ENCODE data around the gene SLC34A1. TPM values are rescaled to one million over a fixed set of nuclear protein-coding genes. Genes with fewer than 3 reads are reported as not detected.
"Not testable (repeated sequence)": the region's sequence is repeated elsewhere in the genome, so short reads cannot be mapped to it uniquely, and the experiment has no call there.

Gene SLC34A1
- total and polyA plus RNA-seq, 2 experiments from 2014 or later, result not detected

DNA sequence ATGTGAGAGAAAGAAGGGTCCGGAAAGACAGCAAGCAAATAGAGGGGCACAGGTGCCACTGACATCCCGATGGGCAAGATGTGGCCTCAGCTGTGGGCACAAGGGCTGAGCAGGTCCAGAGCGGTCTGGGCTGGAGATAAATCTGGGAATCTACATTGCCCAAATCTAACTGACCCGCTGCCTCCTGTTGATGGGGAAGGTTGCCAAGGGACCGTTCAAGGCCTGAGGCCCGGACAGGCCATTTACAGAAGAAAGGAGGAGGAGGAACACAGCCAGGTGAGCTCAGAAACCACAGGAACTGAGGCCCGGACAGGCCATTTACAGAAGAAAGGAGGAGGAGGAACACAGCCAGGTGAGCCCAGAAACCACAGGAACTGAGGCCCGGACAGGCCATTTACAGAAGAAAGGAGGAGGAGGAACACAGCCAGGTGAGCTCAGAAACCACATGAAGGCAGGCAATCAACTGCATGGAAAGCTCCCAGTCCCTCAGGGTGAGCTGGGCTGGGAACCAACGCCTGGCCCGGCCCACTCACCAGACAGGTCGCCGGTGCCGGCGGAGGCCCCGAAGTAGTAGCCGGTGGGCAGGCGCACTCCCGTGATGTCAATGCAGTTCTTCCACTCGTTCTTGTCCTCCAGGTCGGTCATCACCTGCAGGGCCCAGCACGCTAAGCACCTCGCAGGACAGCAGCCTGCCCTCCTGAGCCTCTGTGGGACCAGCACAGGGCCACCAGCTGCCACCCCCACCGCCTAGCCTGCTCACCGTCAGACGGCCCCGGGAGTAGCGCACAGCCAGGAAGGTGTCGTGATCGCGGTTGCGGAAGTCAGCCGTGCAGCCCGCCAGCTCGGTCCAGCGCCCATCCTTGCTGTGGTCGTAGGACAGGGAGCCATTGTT, 47.4 kb upstream of the SLC34A1 start:
- H3K4me3 ChIP-seq, result no peak overlapping the region
- H3K9me3 ChIP-seq (ENCODE audit: low read depth), result no peaks in the 10 kb centered on the region
- no peak for DNase-seq (ENCODE audit: low read depth in 1 of 2, low spot score in 1 of 2)
- TF ChIP-seq, protein P1, sequence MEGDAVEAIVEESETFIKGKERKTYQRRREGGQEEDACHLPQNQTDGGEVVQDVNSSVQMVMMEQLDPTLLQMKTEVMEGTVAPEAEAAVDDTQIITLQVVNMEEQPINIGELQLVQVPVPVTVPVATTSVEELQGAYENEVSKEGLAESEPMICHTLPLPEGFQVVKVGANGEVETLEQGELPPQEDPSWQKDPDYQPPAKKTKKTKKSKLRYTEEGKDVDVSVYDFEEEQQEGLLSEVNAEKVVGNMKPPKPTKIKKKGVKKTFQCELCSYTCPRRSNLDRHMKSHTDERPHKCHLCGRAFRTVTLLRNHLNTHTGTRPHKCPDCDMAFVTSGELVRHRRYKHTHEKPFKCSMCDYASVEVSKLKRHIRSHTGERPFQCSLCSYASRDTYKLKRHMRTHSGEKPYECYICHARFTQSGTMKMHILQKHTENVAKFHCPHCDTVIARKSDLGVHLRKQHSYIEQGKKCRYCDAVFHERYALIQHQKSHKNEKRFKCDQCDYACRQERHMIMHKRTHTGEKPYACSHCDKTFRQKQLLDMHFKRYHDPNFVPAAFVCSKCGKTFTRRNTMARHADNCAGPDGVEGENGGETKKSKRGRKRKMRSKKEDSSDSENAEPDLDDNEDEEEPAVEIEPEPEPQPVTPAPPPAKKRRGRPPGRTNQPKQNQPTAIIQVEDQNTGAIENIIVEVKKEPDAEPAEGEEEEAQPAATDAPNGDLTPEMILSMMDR (IDR thresholded peaks at IDR 0.05; ENCODE audit: low read depth, low read length), result no peak
- no peaks in the 10 kb centered on the region for H3K4me1 ChIP-seq (ENCODE audit: low read depth)
- H3K36me3 ChIP-seq, result peaks cover 21% of the 10 kb centered on the region
- H3K27ac ChIP-seq, result no peak overlapping the region
- no peaks in the 10 kb centered on the region for H3K27me3 ChIP-seq

DNA sequence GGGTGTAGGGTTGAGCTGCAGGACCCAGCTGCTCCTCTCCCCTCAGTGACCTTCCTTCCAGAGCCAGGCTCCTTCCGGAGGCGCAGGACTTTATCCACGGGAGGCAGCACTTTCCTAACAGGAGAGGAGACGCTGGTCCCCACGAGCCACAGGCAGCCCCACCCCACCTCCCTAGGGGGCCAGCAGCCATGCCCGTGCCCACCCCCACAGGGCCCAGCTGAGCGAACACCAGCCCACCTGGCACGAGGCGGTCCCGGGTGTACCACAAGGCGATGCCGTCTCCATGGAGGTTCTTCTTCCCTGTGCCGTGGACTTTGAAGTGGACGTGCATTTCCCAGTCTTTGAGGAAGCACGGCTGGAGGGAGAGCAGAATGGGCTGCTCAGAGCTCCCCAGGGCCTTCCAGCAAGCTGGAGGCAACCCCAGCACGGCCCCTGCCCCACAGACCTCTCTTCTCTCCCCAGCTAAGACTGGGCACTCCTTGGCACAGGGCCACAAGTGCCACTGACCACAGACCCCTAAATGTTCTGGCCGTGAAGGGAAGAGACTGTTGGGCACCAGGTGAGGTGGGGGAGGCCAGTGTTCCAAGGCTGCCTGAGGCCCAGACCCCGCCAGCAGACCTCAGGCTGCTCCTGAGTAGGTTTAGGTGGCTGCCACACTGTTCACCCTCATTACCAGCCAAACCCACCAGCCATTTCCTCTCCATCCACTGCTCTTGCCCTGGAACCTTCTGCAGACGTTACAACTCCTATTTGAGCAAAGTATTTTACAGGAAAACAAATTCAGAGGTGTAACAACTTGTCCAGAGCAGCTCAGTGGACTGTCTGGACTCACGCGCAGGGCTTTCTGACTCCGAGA, 45.8 kb upstream of the SLC34A1 start:
- Histone ChIP-seq H3K36me3 (peaks cover 14% of the 10 kb centered on the region), H3K4me1 (ENCODE audit: low read depth) (no peaks in the 10 kb centered on the region), H3K4me3 (no peak overlapping the region), H3K27me3 (no peaks in the 10 kb centered on the region), H3K27ac (no peak overlapping the region), H3K9me3 (ENCODE audit: low read depth) (no peaks in the 10 kb centered on the region)
- TF ChIP-seq, protein P1 (IDR thresholded peaks at IDR 0.05; ENCODE audit: low read depth, low read length), result no peak
- DNase-seq (ENCODE audit: low read depth in 1 of 2, low spot score in 1 of 2), result no peak

DNA sequence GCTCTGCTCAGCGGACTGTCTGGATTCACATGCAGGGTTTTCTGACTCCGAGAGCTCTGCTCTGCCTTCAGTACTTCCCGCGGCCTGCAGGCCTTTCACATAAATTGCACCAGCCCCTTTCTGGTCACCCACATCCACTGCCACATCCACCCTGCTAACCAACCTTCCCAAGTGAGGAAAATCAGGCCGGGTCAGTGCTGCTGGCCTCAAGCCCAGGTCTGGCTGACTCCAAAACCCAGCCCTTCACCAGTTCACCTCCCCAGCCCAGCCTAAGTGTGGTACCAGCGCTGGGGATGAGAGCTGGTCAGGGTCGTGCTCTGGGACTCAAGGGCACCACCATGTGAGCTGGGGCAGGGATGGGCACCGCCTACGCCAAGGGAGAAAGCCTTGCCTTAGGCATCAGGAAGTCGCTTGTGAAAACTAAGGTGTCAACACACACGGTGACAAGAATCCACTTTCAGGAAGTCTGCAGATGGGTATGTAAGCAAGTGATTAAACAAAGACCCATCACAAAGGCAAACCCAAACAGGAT, 45.1 kb upstream of the SLC34A1 start:
- H3K9me3 ChIP-seq (ENCODE audit: low read depth), result no peaks in the 10 kb centered on the region
- no peak overlapping the region for H3K4me3 ChIP-seq
- no peaks in the 10 kb centered on the region for H3K4me1 ChIP-seq (ENCODE audit: low read depth)
- DNase-seq (ENCODE audit: low read depth in 1 of 2, low spot score in 1 of 2), result no peak
- peaks cover 10% of the 10 kb centered on the region for H3K36me3 ChIP-seq
- TF ChIP-seq, protein P1 (IDR thresholded peaks at IDR 0.05; ENCODE audit: low read depth, low read length), result no peak
- no peaks in the 10 kb centered on the region for H3K27me3 ChIP-seq
- no peak overlapping the region for H3K27ac ChIP-seq

DNA sequence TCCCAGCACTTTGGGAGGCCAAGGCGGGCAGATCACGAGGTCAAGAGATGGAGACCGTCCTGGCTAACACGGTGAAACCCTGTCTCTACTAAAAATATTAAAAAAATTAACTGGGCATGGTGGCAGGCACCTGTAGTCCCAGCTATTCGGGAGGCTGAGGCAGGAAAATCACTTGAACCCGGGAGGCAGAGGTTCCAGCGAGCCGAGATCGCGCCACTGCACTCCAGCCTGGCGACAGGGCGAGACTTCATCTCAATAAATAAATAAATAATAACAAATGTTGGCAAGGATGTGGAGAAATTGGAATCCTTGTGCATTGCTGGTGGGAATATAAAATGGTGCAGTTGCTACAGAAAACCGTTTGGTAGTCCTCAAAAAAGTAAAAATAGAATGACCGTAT, 41.2 kb upstream of the SLC34A1 start:
- H3K4me3 ChIP-seq, result not testable (repeated sequence)

DNA sequence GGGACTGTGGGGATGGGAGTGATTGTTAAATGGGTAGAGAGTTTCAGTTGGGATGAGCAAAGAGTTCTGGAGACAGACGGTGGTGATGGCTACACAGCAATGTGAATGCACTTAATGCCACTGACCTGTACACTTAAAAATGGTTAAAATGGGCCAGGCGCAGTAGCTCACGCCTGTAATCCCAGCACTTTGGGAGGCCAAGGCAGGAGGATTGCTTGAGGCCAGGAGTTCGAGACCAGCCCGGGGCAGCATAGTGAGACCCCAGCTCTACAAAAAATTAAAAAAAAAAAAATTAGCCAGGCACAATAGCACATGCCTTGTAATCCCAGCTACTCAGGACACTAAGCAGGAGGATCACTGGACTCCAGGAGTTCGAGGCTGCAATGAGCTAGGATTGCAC, 40.5 kb upstream of the SLC34A1 start:
- DNase-seq (ENCODE audit: low read depth in 1 of 2, low spot score in 1 of 2), result no peak
- Histone ChIP-seq H3K27ac (no peak overlapping the region), H3K27me3 (no peaks in the 10 kb centered on the region), H3K9me3 (ENCODE audit: low read depth) (no peaks in the 10 kb centered on the region), H3K4me3 (no peak overlapping the region), H3K4me1 (ENCODE audit: low read depth) (no peaks in the 10 kb centered on the region), H3K36me3 (peaks cover 6% of the 10 kb centered on the region)
- TF ChIP-seq, protein P1 (IDR thresholded peaks at IDR 0.05; ENCODE audit: low read depth, low read length), result no peak

More for the DNA sequence above, 41.2 kb upstream of the SLC34A1 start:
- not testable (repeated sequence) for H3K4me1 ChIP-seq (ENCODE audit: low read depth); H3K27me3 ChIP-seq; H3K27ac ChIP-seq; H3K36me3 ChIP-seq; DNase-seq (ENCODE audit: low read depth in 1 of 2, low spot score in 1 of 2); H3K9me3 ChIP-seq (ENCODE audit: low read depth)
